SK-N-MC (cell line): ENCODE results near the gene POLD2.

Experiments
- DNase-seq: peaks from one replicate; pipeline ENCODE4 v3.0.0-alpha.2; 2011; ENCODE audit warnings: low read depth, low spot score
- H3K27ac ChIP-seq: fragments of 200-600 bp; sonication (generic); 2 replicates; pipeline ENCODE4 v1.5.1; 2016; ENCODE audit warnings: mixed run types
- H3K36me3 ChIP-seq: fragments of 200-600 bp; sonication (generic); 2 replicates; pipeline ENCODE4 v1.6.1; 2017; ENCODE audit warnings: antibody characterized with exemption, low read length, mixed read lengths; ENCODE audit not compliant: insufficient read depth
- H3K4me3 ChIP-seq: fragments of 200-600 bp; sonication (generic); 2 replicates; pipeline ENCODE4 v1.5.1; 2016
- H3K9ac ChIP-seq: fragments of 200-600 bp; sonication (generic); 2 replicates; pipeline ENCODE4 v1.8.0; 2017; ENCODE audit warnings: mixed run types, mixed read lengths; ENCODE audit not compliant: insufficient read length
- H3K9me3 ChIP-seq: fragments of 200-600 bp; sonication (generic); 2 replicates; pipeline ENCODE4 v1.6.1; 2017; ENCODE audit warnings: low read depth, mild to moderate bottlenecking, antibody characterized with exemption, low read length, moderate library complexity, mixed read lengths
- EZH2 ChIP-seq: fragments of 200-600 bp; sonication (generic); IDR thresholded peaks from one replicate; pipeline ENCODE4 v1.6.1; 2017; ENCODE audit warnings: antibody characterized with exemption
- FOXP2 ChIP-seq: optimal IDR thresholded peaks from 2 replicates; pipeline ENCODE3; 2011; ENCODE audit warnings: mild to moderate bottlenecking, moderate library complexity; ENCODE audit not compliant: insufficient read depth; ENCODE audit errors: extremely low read length, control extremely low read depth
- POLR2AphosphoS5 ChIP-seq: IDR thresholded peaks from 2 replicates; pipeline ENCODE4 v1.6.1; 2012; ENCODE audit warnings: mild to moderate bottlenecking, low read depth, low read length, borderline replicate concordance

Gene POLD2

GRCh38 chr7:44086627-44087026 is 36.7 kb downstream of the POLD2 start:
- no peaks in the 10 kb centered on the region for H3K9me3 ChIP-seq
- no peak overlapping the region for H3K9ac ChIP-seq
- no peak for TF ChIP-seq POLR2AphosphoS5
- no peak for TF ChIP-seq EZH2
- no peak for TF ChIP-seq FOXP2
- H3K27ac ChIP-seq = no peak overlapping the region
- H3K36me3 ChIP-seq = no peaks in the 10 kb centered on the region
- H3K4me3 ChIP-seq = no peak overlapping the region
- no peak for DNase-seq

DNA sequence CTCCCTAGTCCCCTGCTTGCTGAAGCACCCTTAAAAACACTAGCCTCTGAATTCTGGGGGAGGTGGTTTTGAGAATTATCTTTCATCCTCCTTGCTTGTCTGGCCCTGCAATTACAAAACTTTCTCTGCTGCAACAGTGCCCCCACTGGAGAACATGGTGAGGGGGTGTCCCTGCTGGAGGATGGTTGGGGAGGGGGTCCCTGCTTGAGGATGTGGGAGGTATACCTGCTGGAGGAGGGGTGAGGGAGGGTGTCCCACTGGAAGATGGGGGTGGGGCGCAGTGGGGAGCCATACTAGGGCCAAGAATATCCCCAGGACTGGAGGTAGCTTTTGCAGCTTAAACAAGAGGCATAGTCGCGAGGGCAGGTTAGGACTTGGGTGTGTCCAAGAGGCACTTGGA is 37.8 kb downstream of the POLD2 start:
- no peak for DNase-seq
- Histone ChIP-seq H3K4me3 (no peak overlapping the region), H3K36me3 (no peaks in the 10 kb centered on the region), H3K9ac (no peak overlapping the region), H3K9me3 (no peaks in the 10 kb centered on the region), H3K27ac (no peak overlapping the region)
- TF ChIP-seq POLR2AphosphoS5 (no peak), EZH2 (no peak), FOXP2 (no peak)

DNA sequence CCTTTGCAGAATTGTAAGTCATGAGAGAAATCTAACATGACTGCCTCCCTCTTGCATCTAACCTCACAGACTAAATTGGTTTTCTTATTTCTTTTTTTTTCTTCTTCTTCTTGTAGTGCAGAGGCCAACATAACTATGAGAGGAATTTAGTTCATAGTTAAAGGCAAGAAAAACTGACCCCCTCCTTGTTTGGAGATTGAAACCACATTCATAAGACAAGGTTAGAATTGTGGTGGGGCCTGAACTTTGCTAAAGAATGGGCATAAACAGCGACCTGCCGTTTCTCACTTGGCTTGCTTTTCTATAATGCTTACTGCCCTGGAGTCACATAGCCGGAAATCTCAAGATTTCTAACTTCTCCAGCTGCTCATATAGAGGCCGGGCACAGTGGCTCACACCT is 38.6 kb downstream of the POLD2 start:
- Histone ChIP-seq H3K27ac (no peak overlapping the region), H3K4me3 (no peak overlapping the region), H3K9ac (no peak overlapping the region), H3K36me3 (peaks cover 4% of the 10 kb centered on the region; the same call in 1 of the 2 replicates), H3K9me3 (no peaks in the 10 kb centered on the region)
- no peak for DNase-seq
- TF ChIP-seq EZH2 (no peak), FOXP2 (no peak)

- Histone ChIP-seq H3K27ac (no peak overlapping the region), H3K9me3 (no peaks in the 10 kb centered on the region), H3K4me3 (no peak overlapping the region), H3K9ac (no peak overlapping the region), H3K36me3 (peaks cover 4% of the 10 kb centered on the region; the same call in 1 of the 2 replicates)
- TF ChIP-seq EZH2 (no peak), FOXP2 (no peak), POLR2AphosphoS5 (no peak)
- DNase-seq = no peak
Observed at GRCh38 chr7:44083796-44084195, 39.6 kb downstream of the POLD2 start.

GRCh38 chr7:44082541-44083207 is 40.7 kb downstream of the POLD2 start:
- Histone ChIP-seq H3K9ac (peak overlapping the region; percentile 85), H3K4me3 (peak overlapping the region; percentile 91), H3K9me3 (no peaks in the 10 kb centered on the region), H3K36me3 (peaks cover 9% of the 10 kb centered on the region; the same call in 1 of the 2 replicates), H3K27ac (peak overlapping the region; percentile 64)
- no peak for TF ChIP-seq FOXP2
- no peak for TF ChIP-seq EZH2
- TF ChIP-seq POLR2AphosphoS5 = peak; percentile 63; the same call in 1 of the 2 replicates
- peak; percentile 83 for DNase-seq

DNA sequence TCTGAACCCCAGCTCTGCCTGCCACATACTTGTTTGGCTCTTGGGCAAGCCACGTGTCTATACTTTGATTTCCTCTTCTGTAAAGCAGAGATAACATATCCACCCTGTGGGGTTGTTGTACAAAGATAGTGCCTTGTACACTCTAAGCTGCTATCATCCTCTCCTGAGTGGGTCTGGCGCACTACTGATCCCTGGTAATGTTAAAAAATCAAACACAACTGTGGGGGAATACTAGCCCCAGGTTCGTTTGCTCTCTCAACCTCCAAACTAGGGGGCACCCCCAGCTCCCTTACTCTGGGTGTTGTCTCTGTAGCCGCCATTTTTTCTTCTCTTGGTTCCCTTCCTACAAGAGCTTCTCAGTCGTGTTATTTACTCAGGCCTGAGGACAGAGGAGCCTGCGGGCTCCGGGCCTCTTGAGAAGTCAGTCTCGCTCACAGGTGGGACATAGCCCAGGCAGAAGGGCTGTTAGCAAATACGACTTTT is 42.0 kb downstream of the POLD2 start:
- TF ChIP-seq POLR2AphosphoS5 = no peak
- no peak for TF ChIP-seq EZH2
- no peak for TF ChIP-seq FOXP2
- no peak overlapping the region for H3K9ac ChIP-seq
- H3K27ac ChIP-seq = no peak overlapping the region
- DNase-seq = no peak
- peaks cover 9% of the 10 kb centered on the region; the same call in 1 of the 2 replicates for H3K36me3 ChIP-seq
- no peaks in the 10 kb centered on the region for H3K9me3 ChIP-seq
- peak overlapping the region; percentile 79 for H3K4me3 ChIP-seq

GRCh38 chr7:44080686-44081265 is 42.6 kb downstream of the POLD2 start:
- Histone ChIP-seq H3K36me3 (peaks cover 12% of the 10 kb centered on the region; the same call in 1 of the 2 replicates), H3K9me3 (no peaks in the 10 kb centered on the region), H3K9ac (no peak overlapping the region), H3K4me3 (no peak overlapping the region), H3K27ac (no peak overlapping the region)
- no peak for DNase-seq
- TF ChIP-seq POLR2AphosphoS5 (no peak), EZH2 (no peak), FOXP2 (no peak)

DNA sequence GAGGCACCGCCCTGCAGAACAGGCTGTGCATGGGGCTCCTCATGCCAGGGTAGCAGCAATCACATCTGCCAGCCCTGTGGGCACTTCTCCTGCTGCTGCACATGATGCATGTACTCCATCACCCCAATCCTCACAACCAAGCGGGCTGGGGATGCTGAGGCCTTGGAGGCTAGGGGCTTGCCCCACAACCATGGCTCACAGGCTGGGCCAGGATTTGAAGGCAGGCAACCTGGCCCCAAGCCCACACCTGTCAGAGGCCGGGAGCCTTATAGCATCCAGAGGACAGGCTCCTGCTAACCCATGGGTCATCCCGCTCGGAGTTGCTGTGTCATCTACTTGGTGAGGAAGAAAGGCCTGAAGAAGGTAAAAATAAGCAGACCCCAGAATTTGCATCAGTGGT is 43.2 kb downstream of the POLD2 start:
- Histone ChIP-seq H3K36me3 (peaks cover 12% of the 10 kb centered on the region; the same call in 1 of the 2 replicates), H3K9me3 (no peaks in the 10 kb centered on the region), H3K4me3 (no peak overlapping the region), H3K27ac (no peak overlapping the region), H3K9ac (no peak overlapping the region)
- no peak for TF ChIP-seq POLR2AphosphoS5
- no peak for TF ChIP-seq FOXP2
- no peak for TF ChIP-seq EZH2
- no peak for DNase-seq
